Loucy (cell line): ENCODE data around the gene ARHGAP10.

Experiments
- CTCF ChIP-seq: fragments of 200-600 bp; sonication (generic); conservative IDR thresholded peaks from 2 replicates; pipeline ENCODE4 v1.5.1; 2014; ENCODE audit warnings: mild to moderate bottlenecking, antibody characterized with exemption, low read length
- EZH2phosphoT487 ChIP-seq: fragments of 200-600 bp; IDR thresholded peaks from 2 replicates; pipeline ENCODE4 v1.6.1; 2018; ENCODE audit warnings: antibody characterized with exemption, mild to moderate bottlenecking, moderate library complexity, borderline replicate concordance

GRCh38 chr4:147714575-147715401 is 17.1 kb upstream of the ARHGAP10 start:
- TF ChIP-seq CTCF (no peak), EZH2phosphoT487 (no peak)
